ENCODE results near the gene CASR. TPM values are rescaled to one million over a fixed set of nuclear protein-coding genes. Genes with fewer than 3 reads are reported as not detected.

CASR gene
- total and polyA plus RNA-seq, 2 donors from 2014 or later: 14.8 to 72.8 TPM

- no peak for TF ChIP-seq CTCF (IDR thresholded peaks at IDR 0.05; ENCODE audit: borderline replicate concordance, extremely low read depth, insufficient read depth)
- H3K9me3 ChIP-seq (ENCODE audit: control insufficient read depth in 2 of 3, insufficient read depth in 1 of 3, low read length in 3 of 3): no peaks in the 10 kb centered on the region
- H3K9ac ChIP-seq (ENCODE audit: low read length in 3 of 3): no peak overlapping the region
- H3K4me3 ChIP-seq (ENCODE audit: low read length in 3 of 3): no peak overlapping the region
- H3K4me1 ChIP-seq (ENCODE audit: control insufficient read depth in 2 of 3, insufficient read depth in 2 of 3, low read depth in 1 of 3, low read length in 3 of 3): peaks cover 0 to 20% (median 19%) of the 10 kb centered on the region in 3 donors
- no peak for FAIRE-seq
- no peak for DNase-seq
- intact Hi-C loops (cut with DNase I): no loop called here
- H3K36me3 ChIP-seq (ENCODE audit: control insufficient read depth in 2 of 3, insufficient read depth in 3 of 3, low read length in 3 of 3): no peaks in the 10 kb centered on the region
- H3K27me3 ChIP-seq (ENCODE audit: control insufficient read depth, insufficient read depth, low read length): no peaks in the 10 kb centered on the region
- no peak overlapping the region for H3K27ac ChIP-seq (ENCODE audit: low read depth in 2 of 2, low read length in 2 of 2)
Observed at GRCh38 chr3:122253581-122253980, 70.1 kb downstream of the CASR start.

- H3K9me3 ChIP-seq (ENCODE audit: control insufficient read depth in 2 of 3, insufficient read depth in 1 of 3, low read length in 3 of 3): no peaks in the 10 kb centered on the region
- H3K4me1 ChIP-seq (ENCODE audit: control insufficient read depth in 2 of 3, insufficient read depth in 2 of 3, low read depth in 1 of 3, low read length in 3 of 3): peaks cover 0 to 19% (median 10%) of the 10 kb centered on the region in 3 donors
- TF ChIP-seq CTCF (IDR thresholded peaks at IDR 0.05; ENCODE audit: borderline replicate concordance, extremely low read depth, insufficient read depth): no peak
- no peak overlapping the region for H3K9ac ChIP-seq (ENCODE audit: low read length in 3 of 3)
- intact Hi-C loops (cut with DNase I): no loop called here
- H3K4me3 ChIP-seq (ENCODE audit: low read length in 3 of 3): no peak overlapping the region
- H3K36me3 ChIP-seq (ENCODE audit: control insufficient read depth in 2 of 3, insufficient read depth in 3 of 3, low read length in 3 of 3): no peaks in the 10 kb centered on the region
- DNase-seq (peak in 1 of 5 donors; percentile 20), FAIRE-seq (no peak)
- peak overlapping the region in 1 of 2 donors; percentile 41 for H3K27ac ChIP-seq (ENCODE audit: low read depth in 2 of 2, low read length in 2 of 2)
- H3K27me3 ChIP-seq (ENCODE audit: control insufficient read depth, insufficient read depth, low read length): no peaks in the 10 kb centered on the region
Observed at GRCh38 chr3:122255757-122256439, 72.4 kb downstream of the CASR start.

- Histone ChIP-seq H3K4me1 (ENCODE audit: control insufficient read depth in 2 of 3, insufficient read depth in 2 of 3, low read depth in 1 of 3, low read length in 3 of 3) (peaks cover 0 to 12% (median 4%) of the 10 kb centered on the region in 3 donors), H3K36me3 (ENCODE audit: control insufficient read depth in 2 of 3, insufficient read depth in 3 of 3, low read length in 3 of 3) (peaks cover 0 to 3% (median 0%) of the 10 kb centered on the region in 3 donors), H3K27me3 (ENCODE audit: control insufficient read depth, insufficient read depth, low read length) (no peaks in the 10 kb centered on the region), H3K4me3 (ENCODE audit: low read length in 3 of 3) (no peak overlapping the region), H3K9ac (ENCODE audit: low read length in 3 of 3) (no peak overlapping the region), H3K9me3 (ENCODE audit: control insufficient read depth in 2 of 3, insufficient read depth in 1 of 3, low read length in 3 of 3) (no peaks in the 10 kb centered on the region), H3K27ac (ENCODE audit: low read depth in 2 of 2, low read length in 2 of 2) (no peak overlapping the region)
- no peak for FAIRE-seq
- intact Hi-C loops (cut with DNase I): no loop called here
- no peak for TF ChIP-seq CTCF (IDR thresholded peaks at IDR 0.05; ENCODE audit: borderline replicate concordance, extremely low read depth, insufficient read depth)
- no peak for DNase-seq
Observed at GRCh38 chr3:122257644-122258364, 74.3 kb downstream of the CASR start.
